Parathyroid adenoma (tissue), 2 donors: Measurements from ENCODE around the gene ACBD6.

ENCODE experiments used
- H2AFZ ChIP-seq: fragments of 300-600 bp; sonication (generic); one replicate; pipeline ENCODE4 v1.7.0; 2017; ENCODE audit warnings: antibody characterized with exemption, mild to moderate bottlenecking
- H3K27ac ChIP-seq: fragments of 300-600 bp; sonication (generic); one replicate; pipeline ENCODE4 v1.7.0; 2017
- H3K27me3 ChIP-seq: fragments of 300-600 bp; sonication (generic); one replicate; pipeline ENCODE4 v1.7.0; 2017; ENCODE audit warnings: low read length; ENCODE audit not compliant: control insufficient read depth, insufficient read depth
- H3K36me3 ChIP-seq: fragments of 300-600 bp; sonication (generic); one replicate; pipeline ENCODE4 v1.7.0; 2017; ENCODE audit warnings: low read length; ENCODE audit not compliant: control insufficient read depth, insufficient read depth
- H3K4me1 ChIP-seq: fragments of 300-600 bp; sonication (generic); one replicate; pipeline ENCODE4 v1.7.0; 2017; ENCODE audit warnings: control low read depth
- H3K4me2 ChIP-seq: fragments of 300-600 bp; sonication (generic); one replicate; pipeline ENCODE4 v1.7.0; 2017; ENCODE audit warnings: low read length
- H3K4me3 ChIP-seq: fragments of 300-600 bp; sonication (generic); one replicate; pipeline ENCODE4 v1.7.0; 2017; ENCODE audit warnings: low read depth, low read length
- H3K79me2 ChIP-seq: fragments of 300-600 bp; sonication (generic); one replicate; pipeline ENCODE4 v1.7.0; 2017; ENCODE audit warnings: control low read depth
- H3K9ac ChIP-seq: fragments of 300-600 bp; sonication (generic); one replicate; pipeline ENCODE4 v1.7.0; 2017; ENCODE audit warnings: mild to moderate bottlenecking
- H3K9me3 ChIP-seq: fragments of 300-600 bp; sonication (generic); one replicate; pipeline ENCODE4 v1.7.0; 2017; ENCODE audit warnings: low read length; ENCODE audit not compliant: control insufficient read depth
- TF ChIP-seq, protein P1 (sequence below): fragments of 300-600 bp; sonication (generic); IDR thresholded peaks from one replicate; pipeline ENCODE4 v1.7.0; 2017; ENCODE audit warnings: antibody characterized with exemption, mild to moderate bottlenecking
- donor health status: primary hyperparathyroidism.

ACBD6 gene

DNA sequence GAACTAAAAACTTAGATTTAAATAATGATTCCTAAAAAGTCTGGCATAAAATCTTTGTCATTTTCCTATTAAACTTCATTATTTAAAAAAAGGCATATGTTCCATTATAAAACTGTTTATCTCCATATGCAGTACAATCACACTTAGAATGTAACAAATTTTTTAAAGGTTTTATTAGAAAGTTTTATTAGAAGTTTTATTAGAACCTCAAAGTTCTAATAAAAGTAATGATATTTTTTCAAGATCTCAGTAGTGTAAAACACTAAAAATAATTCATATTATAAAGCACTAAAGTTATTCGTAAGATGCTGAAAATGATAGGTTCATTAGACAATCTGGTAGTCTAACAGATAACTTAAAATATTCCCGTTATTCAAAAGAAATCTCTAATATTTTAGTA, 43.6 kb downstream of the ACBD6 start:
- Histone ChIP-seq H3K4me1 (no peaks in the 10 kb centered on the region), H3K36me3 (peaks cover 2% of the 10 kb centered on the region), H2AFZ (no peak overlapping the region), H3K27ac (no peak overlapping the region), H3K9ac (no peak overlapping the region), H3K9me3 (no peaks in the 10 kb centered on the region), H3K4me2 (no peak overlapping the region), H3K27me3 (no peaks in the 10 kb centered on the region), H3K79me2 (peaks cover 12% of the 10 kb centered on the region), H3K4me3 (no peak overlapping the region)
- TF ChIP-seq, protein P1, sequence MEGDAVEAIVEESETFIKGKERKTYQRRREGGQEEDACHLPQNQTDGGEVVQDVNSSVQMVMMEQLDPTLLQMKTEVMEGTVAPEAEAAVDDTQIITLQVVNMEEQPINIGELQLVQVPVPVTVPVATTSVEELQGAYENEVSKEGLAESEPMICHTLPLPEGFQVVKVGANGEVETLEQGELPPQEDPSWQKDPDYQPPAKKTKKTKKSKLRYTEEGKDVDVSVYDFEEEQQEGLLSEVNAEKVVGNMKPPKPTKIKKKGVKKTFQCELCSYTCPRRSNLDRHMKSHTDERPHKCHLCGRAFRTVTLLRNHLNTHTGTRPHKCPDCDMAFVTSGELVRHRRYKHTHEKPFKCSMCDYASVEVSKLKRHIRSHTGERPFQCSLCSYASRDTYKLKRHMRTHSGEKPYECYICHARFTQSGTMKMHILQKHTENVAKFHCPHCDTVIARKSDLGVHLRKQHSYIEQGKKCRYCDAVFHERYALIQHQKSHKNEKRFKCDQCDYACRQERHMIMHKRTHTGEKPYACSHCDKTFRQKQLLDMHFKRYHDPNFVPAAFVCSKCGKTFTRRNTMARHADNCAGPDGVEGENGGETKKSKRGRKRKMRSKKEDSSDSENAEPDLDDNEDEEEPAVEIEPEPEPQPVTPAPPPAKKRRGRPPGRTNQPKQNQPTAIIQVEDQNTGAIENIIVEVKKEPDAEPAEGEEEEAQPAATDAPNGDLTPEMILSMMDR, result no peak

DNA sequence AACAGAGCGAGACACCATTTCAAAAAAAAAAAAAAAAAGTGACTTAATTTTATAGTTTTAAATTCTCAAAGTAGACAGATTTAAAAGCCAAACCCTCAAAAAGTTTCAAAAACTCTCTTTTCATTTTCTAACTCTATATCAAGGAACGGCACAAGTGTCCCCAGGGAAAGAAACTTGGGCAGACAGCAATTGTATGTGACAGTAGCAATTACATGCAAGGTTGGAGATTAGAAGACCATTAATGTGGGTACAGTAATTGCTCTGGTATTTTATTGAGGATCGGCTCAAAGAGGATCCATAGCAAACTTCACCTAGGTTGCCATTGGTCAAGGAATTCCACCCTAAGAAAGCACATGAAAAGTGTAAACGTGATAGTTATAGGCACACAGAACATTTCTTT, 46.2 kb downstream of the ACBD6 start:
- H3K4me2 ChIP-seq, result no peak overlapping the region
- no peaks in the 10 kb centered on the region for H3K36me3 ChIP-seq
- H3K27me3 ChIP-seq, result no peaks in the 10 kb centered on the region
- H3K4me3 ChIP-seq, result no peak overlapping the region
- TF ChIP-seq, protein P1, result no peak
- peaks cover 5% of the 10 kb centered on the region for H3K79me2 ChIP-seq
- no peak overlapping the region for H2AFZ ChIP-seq
- H3K27ac ChIP-seq, result no peak overlapping the region
- H3K9me3 ChIP-seq, result peaks cover 7% of the 10 kb centered on the region
- no peaks in the 10 kb centered on the region for H3K4me1 ChIP-seq
- H3K9ac ChIP-seq, result no peak overlapping the region

DNA sequence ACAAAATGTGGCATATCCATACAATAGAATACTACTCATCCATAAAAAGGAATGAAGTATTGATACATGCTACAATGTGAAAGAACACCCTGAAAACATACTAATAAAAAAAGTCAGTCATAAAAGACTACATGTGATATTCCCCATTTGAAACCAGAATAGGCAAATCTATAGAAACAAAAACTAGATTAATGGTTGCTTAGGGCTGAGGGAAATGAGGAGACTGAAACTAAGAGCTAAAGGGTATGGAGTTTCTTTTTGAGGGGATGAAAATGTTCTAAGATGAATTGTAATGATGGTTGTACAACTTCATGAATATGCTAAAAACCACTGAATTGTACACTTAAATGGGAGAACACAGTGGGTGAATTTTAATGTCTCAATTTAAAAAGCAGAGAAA, 50.9 kb downstream of the ACBD6 start:
- peaks cover 2% of the 10 kb centered on the region for H3K79me2 ChIP-seq
- H3K4me1 ChIP-seq, result no peaks in the 10 kb centered on the region
- H2AFZ ChIP-seq, result no peak overlapping the region
- H3K36me3 ChIP-seq, result no peaks in the 10 kb centered on the region
- H3K4me3 ChIP-seq, result no peak overlapping the region
- H3K27me3 ChIP-seq, result no peaks in the 10 kb centered on the region
- no peak overlapping the region for H3K27ac ChIP-seq
- H3K9ac ChIP-seq, result no peak overlapping the region
- H3K4me2 ChIP-seq, result no peak overlapping the region
- peaks cover 7% of the 10 kb centered on the region for H3K9me3 ChIP-seq
- TF ChIP-seq, protein P1, result no peak

DNA sequence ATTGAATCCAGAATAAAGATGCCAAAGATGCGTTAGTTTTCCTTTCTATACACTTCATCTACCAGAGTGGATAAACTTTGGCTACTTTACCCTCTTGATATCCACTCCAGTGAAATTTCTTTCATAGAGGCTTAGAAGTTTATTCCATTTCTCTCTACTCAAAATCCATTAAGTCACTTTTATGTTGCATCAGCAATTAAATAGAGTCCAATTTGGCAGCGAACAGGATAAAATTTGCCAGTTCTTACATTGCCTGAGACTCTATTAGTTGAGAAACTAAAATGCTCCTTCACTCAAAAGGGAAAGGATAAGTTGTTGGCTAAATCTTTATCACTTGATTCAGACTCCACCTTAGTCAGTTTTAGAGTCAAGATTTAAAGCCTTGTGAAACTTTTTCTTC, 57.9 kb downstream of the ACBD6 start:
- TF ChIP-seq, protein P1, result no peak
- Histone ChIP-seq H3K9me3 (no peaks in the 10 kb centered on the region), H3K4me3 (no peak overlapping the region), H3K27ac (no peak overlapping the region), H3K4me2 (no peak overlapping the region), H3K79me2 (peaks cover 6% of the 10 kb centered on the region), H3K9ac (no peak overlapping the region), H3K27me3 (no peaks in the 10 kb centered on the region), H3K36me3 (no peaks in the 10 kb centered on the region), H2AFZ (no peak overlapping the region), H3K4me1 (no peaks in the 10 kb centered on the region)

DNA sequence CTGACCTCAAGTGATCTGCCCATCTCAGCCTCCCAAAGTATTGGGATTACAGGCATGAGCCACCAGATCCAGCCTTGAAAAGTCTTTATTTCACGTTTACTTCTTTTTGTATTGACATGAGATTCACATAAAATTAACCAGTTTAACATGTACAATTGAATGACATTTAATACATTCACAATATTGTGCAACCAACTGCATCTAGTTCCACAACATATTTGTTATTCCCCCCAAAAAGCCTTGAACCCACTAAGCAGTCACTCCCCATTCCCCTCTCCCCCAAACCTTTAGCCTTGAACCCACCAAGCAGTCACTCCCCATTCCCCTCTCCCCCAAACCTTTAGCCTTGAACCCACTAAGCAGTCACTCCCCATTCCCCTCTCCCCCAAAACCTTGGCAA, 62.0 kb downstream of the ACBD6 start:
- Histone ChIP-seq H3K9me3 (no peaks in the 10 kb centered on the region), H3K4me3 (no peak overlapping the region), H3K9ac (no peak overlapping the region), H3K4me2 (no peak overlapping the region), H3K79me2 (peaks cover 6% of the 10 kb centered on the region), H3K27ac (no peak overlapping the region), H3K4me1 (no peaks in the 10 kb centered on the region), H3K27me3 (no peaks in the 10 kb centered on the region), H3K36me3 (no peaks in the 10 kb centered on the region), H2AFZ (no peak overlapping the region)
- TF ChIP-seq, protein P1, result no peak
